IPS-NIHi7 (cell line): ENCODE measurements around the gene KLK6.

Source experiments
- DNase-seq: peaks from one replicate; pipeline ENCODE4 v3.0.0; 2012; ENCODE audit warnings: mixed read lengths; ENCODE audit errors: extremely low spot score

KLK6 gene

GRCh38 chr19:50969413-50969760, at the start of gene KLK6:
Gene KLK6 (minus strand): TSS chr19:50969591. CDS start chr19:50968104, 1,487 bp downstream.
- no peak for DNase-seq

GRCh38 chr19:51018745-51019543, 49.6 kb upstream of the KLK6 start:
- DNase-seq, result no peak

- DNase-seq, result peak; percentile 93
These were observed 47.6 kb upstream of the KLK6 start for GRCh38 chr19:51016798-51017683.

- DNase-seq, result no peak
These were observed 46.4 kb upstream of the KLK6 start for GRCh38 chr19:51015691-51016267.

- no peak for DNase-seq
These were observed 44.9 kb upstream of the KLK6 start for GRCh38 chr19:51014242-51014641.

- DNase-seq, result no peak
These were observed 43.3 kb upstream of the KLK6 start for GRCh38 chr19:51012661-51013190.

GRCh38 chr19:51010066-51010795, 40.8 kb upstream of the KLK6 start:
- no peak for DNase-seq

- DNase-seq, result no peak
These were observed 39.9 kb upstream of the KLK6 start for GRCh38 chr19:51009061-51009891.

- no peak for DNase-seq
These were observed 38.1 kb upstream of the KLK6 start for GRCh38 chr19:51007488-51007887.

- no peak for DNase-seq
These were observed 37.0 kb upstream of the KLK6 start for GRCh38 chr19:51006406-51006805.

GRCh38 chr19:51005248-51005647, 35.9 kb upstream of the KLK6 start:
- no peak for DNase-seq

GRCh38 chr19:51003316-51003715, 33.9 kb upstream of the KLK6 start:
- DNase-seq, result no peak

- peak; percentile 96 for DNase-seq
These were observed 33.3 kb upstream of the KLK6 start for GRCh38 chr19:51002542-51003311.

- DNase-seq, result peak; percentile 65
These were observed 32.7 kb upstream of the KLK6 start for GRCh38 chr19:51002089-51002532.

GRCh38 chr19:51001515-51001914, 32.1 kb upstream of the KLK6 start, which contains the start of gene KLK8:
Gene KLK8 (minus strand): TSS chr19:51001604. CDS start chr19:51001167, 437 bp downstream.
- peak; percentile 52 for DNase-seq

- peak; percentile 77 for DNase-seq
These were observed 31.6 kb upstream of the KLK6 start for GRCh38 chr19:51000981-51001380.

GRCh38 chr19:51000426-51000825, 31.0 kb upstream of the KLK6 start:
- DNase-seq, result no peak

- no peak for DNase-seq
These were observed 29.3 kb upstream of the KLK6 start for GRCh38 chr19:50998686-50999085.

- DNase-seq, result no peak
These were observed 28.7 kb upstream of the KLK6 start for GRCh38 chr19:50998061-50998460.

- peak; percentile 38 for DNase-seq
These were observed 24.7 kb upstream of the KLK6 start for GRCh38 chr19:50994129-50994528.
